Measurements from ENCODE around the gene REC8. TPM values are rescaled to one million over a fixed set of nuclear protein-coding genes. Genes with fewer than 3 reads are reported as not detected.

REC8 gene
- total and polyA plus RNA-seq, 2 of the 13 experiments (the other 11 are each of a cell fraction or from before 2014, with no cell fraction given) = 3.4 to 14.7 TPM

DNA sequence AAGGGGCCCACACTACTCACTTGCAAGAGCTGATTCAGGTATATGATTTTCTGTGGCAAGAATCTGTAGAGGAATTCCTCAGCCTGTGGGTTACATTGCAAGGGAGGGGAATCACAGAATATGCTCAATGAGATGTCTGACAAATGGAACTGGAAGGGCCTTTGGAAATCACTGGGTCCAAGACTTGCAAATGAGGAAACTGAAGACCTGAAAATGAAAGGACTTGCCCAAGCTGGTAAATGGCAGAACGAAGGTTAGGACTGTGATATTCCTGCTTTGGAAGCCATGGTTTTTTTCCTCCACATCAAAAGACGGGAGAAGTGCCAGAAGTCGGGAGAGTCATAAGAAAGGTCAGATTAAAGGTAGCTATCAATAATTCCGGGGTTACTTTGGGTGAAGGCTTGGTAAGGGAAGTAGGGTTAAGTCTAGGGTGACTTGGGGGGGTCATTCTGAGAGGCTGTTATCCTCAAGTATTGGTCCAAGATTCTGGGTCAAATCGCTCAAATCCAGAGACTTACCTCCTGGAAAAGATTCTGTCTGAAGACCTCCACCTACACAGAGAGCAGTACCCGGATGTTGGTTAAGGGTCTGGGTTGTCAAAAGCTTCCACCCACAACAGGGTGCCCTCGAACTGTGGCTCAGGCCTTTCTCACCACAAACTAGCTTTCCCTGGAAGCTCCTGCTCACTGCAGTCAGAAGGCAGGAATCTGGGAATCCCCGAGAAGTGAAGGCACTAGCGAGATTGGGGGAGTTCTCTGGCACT lies 26.0 kb upstream of the REC8 start (continued):
- TF ChIP-seq, protein P1, sequence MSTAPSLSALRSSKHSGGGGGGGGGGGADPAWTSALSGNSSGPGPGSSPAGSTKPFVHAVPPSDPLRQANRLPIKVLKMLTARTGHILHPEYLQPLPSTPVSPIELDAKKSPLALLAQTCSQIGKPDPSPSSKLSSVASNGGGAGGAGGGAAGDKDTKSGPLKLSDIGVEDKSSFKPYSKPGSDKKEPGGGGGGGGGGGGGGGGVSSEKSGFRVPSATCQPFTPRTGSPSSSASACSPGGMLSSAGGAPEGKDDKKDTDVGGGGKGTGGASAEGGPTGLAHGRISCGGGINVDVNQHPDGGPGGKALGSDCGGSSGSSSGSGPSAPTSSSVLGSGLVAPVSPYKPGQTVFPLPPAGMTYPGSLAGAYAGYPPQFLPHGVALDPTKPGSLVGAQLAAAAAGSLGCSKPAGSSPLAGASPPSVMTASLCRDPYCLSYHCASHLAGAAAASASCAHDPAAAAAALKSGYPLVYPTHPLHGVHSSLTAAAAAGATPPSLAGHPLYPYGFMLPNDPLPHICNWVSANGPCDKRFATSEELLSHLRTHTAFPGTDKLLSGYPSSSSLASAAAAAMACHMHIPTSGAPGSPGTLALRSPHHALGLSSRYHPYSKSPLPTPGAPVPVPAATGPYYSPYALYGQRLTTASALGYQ (CRISPR knock-in tag; IDR thresholded peaks at IDR 0.05) = no peak
- TF ChIP-seq SMAD3 (CRISPR knock-in tag; IDR thresholded peaks at IDR 0.05) = no peak
- no peak for TF ChIP-seq ZNF501 (CRISPR knock-in tag; IDR thresholded peaks at IDR 0.05)
- TF ChIP-seq ZNF3 (CRISPR knock-in tag; IDR thresholded peaks at IDR 0.05) = peak; percentile 40; the same call in 1 of the 2 replicates
- no peak for TF ChIP-seq KDM5B (CRISPR knock-in tag; IDR thresholded peaks at IDR 0.05; ENCODE audit: borderline replicate concordance)
- TF ChIP-seq REPIN1 (CRISPR knock-in tag; IDR thresholded peaks at IDR 0.05; ENCODE audit: borderline replicate concordance, low read depth) = no peak; the same call in 1 of the 2 replicates
- TF ChIP-seq, protein P2, sequence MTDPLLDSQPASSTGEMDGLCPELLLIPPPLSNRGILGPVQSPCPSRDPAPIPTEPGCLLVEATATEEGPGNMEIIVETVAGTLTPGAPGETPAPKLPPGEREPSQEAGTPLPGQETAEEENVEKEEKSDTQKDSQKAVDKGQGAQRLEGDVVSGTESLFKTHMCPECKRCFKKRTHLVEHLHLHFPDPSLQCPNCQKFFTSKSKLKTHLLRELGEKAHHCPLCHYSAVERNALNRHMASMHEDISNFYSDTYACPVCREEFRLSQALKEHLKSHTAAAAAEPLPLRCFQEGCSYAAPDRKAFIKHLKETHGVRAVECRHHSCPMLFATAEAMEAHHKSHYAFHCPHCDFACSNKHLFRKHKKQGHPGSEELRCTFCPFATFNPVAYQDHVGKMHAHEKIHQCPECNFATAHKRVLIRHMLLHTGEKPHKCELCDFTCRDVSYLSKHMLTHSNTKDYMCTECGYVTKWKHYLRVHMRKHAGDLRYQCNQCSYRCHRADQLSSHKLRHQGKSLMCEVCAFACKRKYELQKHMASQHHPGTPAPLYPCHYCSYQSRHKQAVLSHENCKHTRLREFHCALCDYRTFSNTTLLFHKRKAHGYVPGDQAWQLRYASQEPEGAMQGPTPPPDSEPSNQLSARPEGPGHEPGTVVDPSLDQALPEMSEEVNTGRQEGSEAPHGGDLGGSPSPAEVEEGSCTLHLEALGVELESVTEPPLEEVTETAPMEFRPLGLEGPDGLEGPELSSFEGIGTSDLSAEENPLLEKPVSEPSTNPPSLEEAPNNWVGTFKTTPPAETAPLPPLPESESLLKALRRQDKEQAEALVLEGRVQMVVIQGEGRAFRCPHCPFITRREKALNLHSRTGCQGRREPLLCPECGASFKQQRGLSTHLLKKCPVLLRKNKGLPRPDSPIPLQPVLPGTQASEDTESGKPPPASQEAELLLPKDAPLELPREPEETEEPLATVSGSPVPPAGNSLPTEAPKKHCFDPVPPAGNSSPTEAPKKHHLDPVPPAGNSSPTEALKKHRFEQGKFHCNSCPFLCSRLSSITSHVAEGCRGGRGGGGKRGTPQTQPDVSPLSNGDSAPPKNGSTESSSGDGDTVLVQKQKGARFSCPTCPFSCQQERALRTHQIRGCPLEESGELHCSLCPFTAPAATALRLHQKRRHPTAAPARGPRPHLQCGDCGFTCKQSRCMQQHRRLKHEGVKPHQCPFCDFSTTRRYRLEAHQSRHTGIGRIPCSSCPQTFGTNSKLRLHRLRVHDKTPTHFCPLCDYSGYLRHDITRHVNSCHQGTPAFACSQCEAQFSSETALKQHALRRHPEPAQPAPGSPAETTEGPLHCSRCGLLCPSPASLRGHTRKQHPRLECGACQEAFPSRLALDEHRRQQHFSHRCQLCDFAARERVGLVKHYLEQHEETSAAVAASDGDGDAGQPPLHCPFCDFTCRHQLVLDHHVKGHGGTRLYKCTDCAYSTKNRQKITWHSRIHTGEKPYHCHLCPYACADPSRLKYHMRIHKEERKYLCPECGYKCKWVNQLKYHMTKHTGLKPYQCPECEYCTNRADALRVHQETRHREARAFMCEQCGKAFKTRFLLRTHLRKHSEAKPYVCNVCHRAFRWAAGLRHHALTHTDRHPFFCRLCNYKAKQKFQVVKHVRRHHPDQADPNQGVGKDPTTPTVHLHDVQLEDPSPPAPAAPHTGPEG (CRISPR knock-in tag; IDR thresholded peaks at IDR 0.05) = 0 out of 2 replicates have a peak, but pooled peaks have one; percentile 10
- no peak for TF ChIP-seq NR2C2 (CRISPR knock-in tag; IDR thresholded peaks at IDR 0.05; ENCODE audit: borderline replicate concordance)
- TF ChIP-seq, protein P3, sequence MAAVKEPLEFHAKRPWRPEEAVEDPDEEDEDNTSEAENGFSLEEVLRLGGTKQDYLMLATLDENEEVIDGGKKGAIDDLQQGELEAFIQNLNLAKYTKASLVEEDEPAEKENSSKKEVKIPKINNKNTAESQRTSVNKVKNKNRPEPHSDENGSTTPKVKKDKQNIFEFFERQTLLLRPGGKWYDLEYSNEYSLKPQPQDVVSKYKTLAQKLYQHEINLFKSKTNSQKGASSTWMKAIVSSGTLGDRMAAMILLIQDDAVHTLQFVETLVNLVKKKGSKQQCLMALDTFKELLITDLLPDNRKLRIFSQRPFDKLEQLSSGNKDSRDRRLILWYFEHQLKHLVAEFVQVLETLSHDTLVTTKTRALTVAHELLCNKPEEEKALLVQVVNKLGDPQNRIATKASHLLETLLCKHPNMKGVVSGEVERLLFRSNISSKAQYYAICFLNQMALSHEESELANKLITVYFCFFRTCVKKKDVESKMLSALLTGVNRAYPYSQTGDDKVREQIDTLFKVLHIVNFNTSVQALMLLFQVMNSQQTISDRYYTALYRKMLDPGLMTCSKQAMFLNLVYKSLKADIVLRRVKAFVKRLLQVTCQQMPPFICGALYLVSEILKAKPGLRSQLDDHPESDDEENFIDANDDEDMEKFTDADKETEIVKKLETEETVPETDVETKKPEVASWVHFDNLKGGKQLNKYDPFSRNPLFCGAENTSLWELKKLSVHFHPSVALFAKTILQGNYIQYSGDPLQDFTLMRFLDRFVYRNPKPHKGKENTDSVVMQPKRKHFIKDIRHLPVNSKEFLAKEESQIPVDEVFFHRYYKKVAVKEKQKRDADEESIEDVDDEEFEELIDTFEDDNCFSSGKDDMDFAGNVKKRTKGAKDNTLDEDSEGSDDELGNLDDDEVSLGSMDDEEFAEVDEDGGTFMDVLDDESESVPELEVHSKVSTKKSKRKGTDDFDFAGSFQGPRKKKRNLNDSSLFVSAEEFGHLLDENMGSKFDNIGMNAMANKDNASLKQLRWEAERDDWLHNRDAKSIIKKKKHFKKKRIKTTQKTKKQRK (IDR thresholded peaks at IDR 0.05; ENCODE audit: low read length) = no peak
- TF ChIP-seq, protein P4, sequence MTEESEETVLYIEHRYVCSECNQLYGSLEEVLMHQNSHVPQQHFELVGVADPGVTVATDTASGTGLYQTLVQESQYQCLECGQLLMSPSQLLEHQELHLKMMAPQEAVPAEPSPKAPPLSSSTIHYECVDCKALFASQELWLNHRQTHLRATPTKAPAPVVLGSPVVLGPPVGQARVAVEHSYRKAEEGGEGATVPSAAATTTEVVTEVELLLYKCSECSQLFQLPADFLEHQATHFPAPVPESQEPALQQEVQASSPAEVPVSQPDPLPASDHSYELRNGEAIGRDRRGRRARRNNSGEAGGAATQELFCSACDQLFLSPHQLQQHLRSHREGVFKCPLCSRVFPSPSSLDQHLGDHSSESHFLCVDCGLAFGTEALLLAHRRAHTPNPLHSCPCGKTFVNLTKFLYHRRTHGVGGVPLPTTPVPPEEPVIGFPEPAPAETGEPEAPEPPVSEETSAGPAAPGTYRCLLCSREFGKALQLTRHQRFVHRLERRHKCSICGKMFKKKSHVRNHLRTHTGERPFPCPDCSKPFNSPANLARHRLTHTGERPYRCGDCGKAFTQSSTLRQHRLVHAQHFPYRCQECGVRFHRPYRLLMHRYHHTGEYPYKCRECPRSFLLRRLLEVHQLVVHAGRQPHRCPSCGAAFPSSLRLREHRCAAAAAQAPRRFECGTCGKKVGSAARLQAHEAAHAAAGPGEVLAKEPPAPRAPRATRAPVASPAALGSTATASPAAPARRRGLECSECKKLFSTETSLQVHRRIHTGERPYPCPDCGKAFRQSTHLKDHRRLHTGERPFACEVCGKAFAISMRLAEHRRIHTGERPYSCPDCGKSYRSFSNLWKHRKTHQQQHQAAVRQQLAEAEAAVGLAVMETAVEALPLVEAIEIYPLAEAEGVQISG (CRISPR knock-in tag; IDR thresholded peaks at IDR 0.05) = no peak

Data from HepG2 (cell line).